SU-DHL-6 (cell line): Measurements from ENCODE around the gene PTPRN2.

Experiments used
- H2AFZ ChIP-seq: fragments of 200-600 bp; sonication (generic); 2 replicates; pipeline ENCODE4 v1.6.1; 2014; ENCODE audit warnings: low read depth, mild to moderate bottlenecking, moderate library complexity, mixed read lengths, antibody characterized with exemption, low read length; ENCODE audit not compliant: severe bottlenecking
- H3F3A ChIP-seq: fragments of 200-600 bp; shearing (Covaris generic); 2 replicates; pipeline ENCODE4 v1.6.0; 2016; ENCODE audit warnings: antibody characterized with exemption, mild to moderate bottlenecking; ENCODE audit not compliant: insufficient read depth
- H3K27ac ChIP-seq: fragments of 200-600 bp; sonication (generic); 2 replicates; pipeline ENCODE4 v1.5.1; 2016; ENCODE audit warnings: low read depth, mild to moderate bottlenecking, low read length, moderate library complexity, mixed read lengths
- H3K27me3 ChIP-seq: fragments of 200-600 bp; sonication (generic), shearing (Covaris generic); 2 replicates; pipeline ENCODE4 v1.6.0; 2014; ENCODE audit warnings: mild to moderate bottlenecking, low read length
- H3K36me3 ChIP-seq: fragments of 200-600 bp; sonication (generic); 2 replicates; pipeline ENCODE4 v1.6.1; 2014; ENCODE audit warnings: mild to moderate bottlenecking, low read length, mixed read lengths
- H3K4me2 ChIP-seq: fragments of 300-600, 200-600 bp; shearing (Covaris generic), sonication (generic); 2 replicates; pipeline ENCODE4 v1.6.0; 2014; ENCODE audit warnings: low read length, low read depth, mild to moderate bottlenecking; ENCODE audit not compliant: poor library complexity, severe bottlenecking
- H3K4me3 ChIP-seq: fragments of 200-600 bp; sonication (generic); 2 replicates; pipeline ENCODE4 v1.5.1; 2014; ENCODE audit warnings: antibody characterized with exemption, low read length, mild to moderate bottlenecking, mixed read lengths; ENCODE audit not compliant: insufficient read depth, poor library complexity, severe bottlenecking
- H3K79me2 ChIP-seq: fragments of 200-600 bp; sonication (generic); 2 replicates; pipeline ENCODE4 v1.6.1; 2014; ENCODE audit warnings: mild to moderate bottlenecking, low read length, moderate library complexity; ENCODE audit not compliant: insufficient read depth
- H3K9ac ChIP-seq: fragments of 200-600 bp; sonication (generic); 2 replicates; pipeline ENCODE4 v1.7.0; 2014; ENCODE audit warnings: mild to moderate bottlenecking, low read length
- H3K9me2 ChIP-seq: fragments of 200-600 bp; sonication (generic); replicated peaks from 2 replicates; pipeline ENCODE4 v1.6.1; 2014; ENCODE audit warnings: low read length; ENCODE audit not compliant: insufficient read depth
- H3K9me3 ChIP-seq: fragments of 200-600 bp; sonication (generic); 2 replicates; pipeline ENCODE4 v1.6.1; 2014; ENCODE audit warnings: low read length, mixed read lengths; ENCODE audit not compliant: insufficient read depth
- H4K20me1 ChIP-seq: fragments of 200-600 bp; sonication (generic); 2 replicates; pipeline ENCODE4 v1.6.1; 2014; ENCODE audit warnings: low read depth, mild to moderate bottlenecking, antibody characterized with exemption, low read length, moderate library complexity, mixed read lengths
- EZH2phosphoT487 ChIP-seq: fragments of 200-600 bp; sonication (generic), shearing (Covaris generic); conservative IDR thresholded peaks from 2 replicates; pipeline ENCODE4 v1.6.1; 2018; ENCODE audit warnings: mild to moderate bottlenecking, antibody characterized with exemption, low read length, moderate library complexity, mixed read lengths
- TF ChIP-seq, protein P1 (sequence below): fragments of 200-600 bp; sonication (generic); IDR thresholded peaks from one replicate; pipeline ENCODE4 v1.5.1; 2017; ENCODE audit warnings: antibody characterized with exemption, mild to moderate bottlenecking, low read length, moderate library complexity; ENCODE audit not compliant: insufficient read depth, poor library complexity, severe bottlenecking

PTPRN2 gene

DNA sequence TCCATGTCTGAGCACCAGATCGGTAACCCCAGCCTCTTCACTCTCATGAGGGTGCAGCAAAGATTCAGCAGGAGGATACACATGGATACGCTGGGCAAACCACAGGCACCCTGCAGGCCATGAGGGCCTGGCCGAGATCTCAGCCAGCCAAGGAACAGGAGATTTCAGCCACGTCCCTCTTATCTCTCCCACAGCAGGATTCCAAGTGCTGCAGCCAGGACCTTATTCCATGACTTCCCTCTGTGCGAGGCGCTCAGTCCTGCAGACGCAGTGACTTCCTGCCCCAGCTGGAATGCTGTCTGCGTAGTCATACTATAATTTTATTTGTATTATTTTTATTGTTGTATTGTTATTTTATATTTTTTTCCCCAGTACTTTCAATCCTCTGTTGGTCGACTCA lies 66.8 kb downstream of the PTPRN2 start:
- no peaks in the 10 kb centered on the region for H3F3A ChIP-seq
- H3K79me2 ChIP-seq = no peaks in the 10 kb centered on the region
- TF ChIP-seq, protein P1, sequence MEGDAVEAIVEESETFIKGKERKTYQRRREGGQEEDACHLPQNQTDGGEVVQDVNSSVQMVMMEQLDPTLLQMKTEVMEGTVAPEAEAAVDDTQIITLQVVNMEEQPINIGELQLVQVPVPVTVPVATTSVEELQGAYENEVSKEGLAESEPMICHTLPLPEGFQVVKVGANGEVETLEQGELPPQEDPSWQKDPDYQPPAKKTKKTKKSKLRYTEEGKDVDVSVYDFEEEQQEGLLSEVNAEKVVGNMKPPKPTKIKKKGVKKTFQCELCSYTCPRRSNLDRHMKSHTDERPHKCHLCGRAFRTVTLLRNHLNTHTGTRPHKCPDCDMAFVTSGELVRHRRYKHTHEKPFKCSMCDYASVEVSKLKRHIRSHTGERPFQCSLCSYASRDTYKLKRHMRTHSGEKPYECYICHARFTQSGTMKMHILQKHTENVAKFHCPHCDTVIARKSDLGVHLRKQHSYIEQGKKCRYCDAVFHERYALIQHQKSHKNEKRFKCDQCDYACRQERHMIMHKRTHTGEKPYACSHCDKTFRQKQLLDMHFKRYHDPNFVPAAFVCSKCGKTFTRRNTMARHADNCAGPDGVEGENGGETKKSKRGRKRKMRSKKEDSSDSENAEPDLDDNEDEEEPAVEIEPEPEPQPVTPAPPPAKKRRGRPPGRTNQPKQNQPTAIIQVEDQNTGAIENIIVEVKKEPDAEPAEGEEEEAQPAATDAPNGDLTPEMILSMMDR = no peak
- TF ChIP-seq EZH2phosphoT487 = no peak
- no peak overlapping the region for H3K27ac ChIP-seq
- H4K20me1 ChIP-seq = no peaks in the 10 kb centered on the region
- H3K4me2 ChIP-seq = no peak overlapping the region
- H3K9me2 ChIP-seq = no peaks in the 10 kb centered on the region
- H2AFZ ChIP-seq = no peak overlapping the region
- H3K4me3 ChIP-seq = no peak overlapping the region
- H3K36me3 ChIP-seq = no peaks in the 10 kb centered on the region
- H3K9ac ChIP-seq = no peak overlapping the region
- H3K27me3 ChIP-seq = no peaks in the 10 kb centered on the region
- peaks cover 9% of the 10 kb centered on the region; the same call in 1 of the 2 replicates for H3K9me3 ChIP-seq

GRCh38 chr7:158519633-158520174 lies 67.9 kb downstream of the PTPRN2 start:
- no peak overlapping the region for H3K27ac ChIP-seq
- H3K79me2 ChIP-seq = no peaks in the 10 kb centered on the region
- no peaks in the 10 kb centered on the region for H3K9me2 ChIP-seq
- H3K9ac ChIP-seq = no peak overlapping the region
- no peak overlapping the region for H2AFZ ChIP-seq
- TF ChIP-seq, protein P1 = no peak
- TF ChIP-seq EZH2phosphoT487 = no peak
- peaks cover 9% of the 10 kb centered on the region; the same call in 1 of the 2 replicates for H3K9me3 ChIP-seq
- no peaks in the 10 kb centered on the region for H3K27me3 ChIP-seq
- H3K4me3 ChIP-seq = no peak overlapping the region
- H3K36me3 ChIP-seq = no peaks in the 10 kb centered on the region
- no peak overlapping the region for H3K4me2 ChIP-seq
- no peaks in the 10 kb centered on the region for H3F3A ChIP-seq
- H4K20me1 ChIP-seq = no peaks in the 10 kb centered on the region

- no peaks in the 10 kb centered on the region for H3K36me3 ChIP-seq
- H4K20me1 ChIP-seq = no peaks in the 10 kb centered on the region
- no peaks in the 10 kb centered on the region for H3K9me2 ChIP-seq
- peaks cover 9% of the 10 kb centered on the region; the same call in 1 of the 2 replicates for H3K9me3 ChIP-seq
- H3K27me3 ChIP-seq = no peaks in the 10 kb centered on the region
- no peaks in the 10 kb centered on the region for H3K79me2 ChIP-seq
- H2AFZ ChIP-seq = no peak overlapping the region
- no peak overlapping the region for H3K4me2 ChIP-seq
- H3K27ac ChIP-seq = no peak overlapping the region
- H3K9ac ChIP-seq = no peak overlapping the region
- TF ChIP-seq, protein P1 = no peak
- no peak for TF ChIP-seq EZH2phosphoT487
- no peak overlapping the region for H3K4me3 ChIP-seq
- H3F3A ChIP-seq = no peaks in the 10 kb centered on the region
These were observed 68.5 kb downstream of the PTPRN2 start for GRCh38 chr7:158518980-158519632.
